Measurements from ENCODE around the gene ATP8B4. TPM values are rescaled to one million over a fixed set of nuclear protein-coding genes. Genes with fewer than 3 reads are reported as not detected.

ATP8B4 gene
- total RNA-seq, 1 experiment from 2014 or later = not detected

GRCh38 chr15:49898097-49898496 is 220.9 kb downstream of the ATP8B4 start:
- Histone ChIP-seq H3K4me3 (ENCODE audit: low read depth in 2 of 2, low read length in 2 of 2) (no peak overlapping the region), H3K9me3 (ENCODE audit: control insufficient read depth, insufficient read depth, low read depth, low read length) (no peaks in the 10 kb centered on the region), H3K4me1 (ENCODE audit: control insufficient read depth, insufficient read depth, low read length) (no peaks in the 10 kb centered on the region), H3K27me3 (ENCODE audit: control insufficient read depth, insufficient read depth, low read length) (no peaks in the 10 kb centered on the region), H3K36me3 (ENCODE audit: control insufficient read depth, insufficient read depth, low read length) (no peaks in the 10 kb centered on the region), H3K27ac (ENCODE audit: low read length) (no peak overlapping the region)
- BruUV-seq (replicated peaks) = no TSS peak
- intact Hi-C loops (cut with micrococcal nuclease; ENCODE audit: unreplicated experiment) (no loop called here), in situ Hi-C loops (cut with HindIII; ENCODE audit: low pct_unique_long_range_greater_than_20kb, low sequenced_read_pairs) (no loop called here)
- no peak for ATAC-seq
- DNase-seq (ENCODE audit: low read depth, low spot score) = no peak
- CTCF ChIA-PET = no interaction called here
- no peak for TF ChIP-seq CTCF (IDR thresholded peaks at IDR 0.05)
- TF ChIP-seq POLR2AphosphoS5 (IDR thresholded peaks at IDR 0.05; ENCODE audit: low read depth, low read length) = no peak
- no peak for TF ChIP-seq REST (IDR thresholded peaks at IDR 0.05; ENCODE audit: insufficient read depth in 1 of 2, low read depth in 2 of 2, low read length in 1 of 2)
- TF ChIP-seq TCF7L2 (IDR thresholded peaks at IDR 0.05; ENCODE audit: low read depth, low read length) = no peak
- no peak for TF ChIP-seq SIN3A (IDR thresholded peaks at IDR 0.05; ENCODE audit: borderline replicate concordance, insufficient read depth, low read depth, low read length)
- POLR2A ChIA-PET = no interaction called here

- no peak for TF ChIP-seq CTCF (IDR thresholded peaks at IDR 0.05)
- TF ChIP-seq POLR2AphosphoS5 (IDR thresholded peaks at IDR 0.05; ENCODE audit: low read depth, low read length) = no peak
- TF ChIP-seq SIN3A (IDR thresholded peaks at IDR 0.05; ENCODE audit: borderline replicate concordance, insufficient read depth, low read depth, low read length) = no peak
- no peak for TF ChIP-seq REST (IDR thresholded peaks at IDR 0.05; ENCODE audit: insufficient read depth in 1 of 2, low read depth in 2 of 2, low read length in 1 of 2)
- no peak for TF ChIP-seq TCF7L2 (IDR thresholded peaks at IDR 0.05; ENCODE audit: low read depth, low read length)
- ATAC-seq (no peak), DNase-seq (ENCODE audit: low read depth, low spot score) (no peak)
- CTCF ChIA-PET = no interaction called here
- H3K36me3 ChIP-seq (ENCODE audit: control insufficient read depth, insufficient read depth, low read length) = no peaks in the 10 kb centered on the region
- POLR2A ChIA-PET = interaction anchor here (0.6 kb wide), 1 partner anchor 560 kb away, joined by 3 read pairs; no protein-coding TSS in a partner anchor
- no peak overlapping the region for H3K4me3 ChIP-seq (ENCODE audit: low read depth in 2 of 2, low read length in 2 of 2)
- H3K9me3 ChIP-seq (ENCODE audit: control insufficient read depth, insufficient read depth, low read depth, low read length) = no peaks in the 10 kb centered on the region
- intact Hi-C loops (cut with micrococcal nuclease; ENCODE audit: unreplicated experiment) = no loop called here
- in situ Hi-C loops (cut with HindIII; ENCODE audit: low pct_unique_long_range_greater_than_20kb, low sequenced_read_pairs) = no loop called here
- H3K27me3 ChIP-seq (ENCODE audit: control insufficient read depth, insufficient read depth, low read length) = no peaks in the 10 kb centered on the region
- no TSS peak for BruUV-seq (replicated peaks)
- H3K27ac ChIP-seq (ENCODE audit: low read length) = no peak overlapping the region
- H3K4me1 ChIP-seq (ENCODE audit: control insufficient read depth, insufficient read depth, low read length) = no peaks in the 10 kb centered on the region
Measured at GRCh38 chr15:49895347-49896223, 223.4 kb downstream of the ATP8B4 start.

Measured in Panc1 (cell line).